ENCODE measurements around the gene MYT1. TPM values are rescaled to one million over a fixed set of nuclear protein-coding genes. Genes with fewer than 3 reads are reported as not detected.

MYT1 gene
- total RNA-seq, 1 experiment from 2014 or later = 7.1 TPM

GRCh38 chr20:64205611-64206026, 41.4 kb downstream of the MYT1 start:
- Histone ChIP-seq H3K79me2 (ENCODE audit: insufficient read depth, low read length) (no peaks in the 10 kb centered on the region), H3K4me1 (ENCODE audit: control insufficient read depth in 1 of 2, insufficient read depth in 2 of 2, low read length in 2 of 2) (no peaks in the 10 kb centered on the region), H3K36me3 (ENCODE audit: control insufficient read depth in 1 of 2, insufficient read depth in 2 of 2, low read length in 2 of 2) (no peaks in the 10 kb centered on the region), H3K27me3 (ENCODE audit: insufficient read depth, low read length) (no peaks in the 10 kb centered on the region), H3K27ac (ENCODE audit: low read depth, low read length) (no peak overlapping the region), H3K9me2 (ENCODE audit: insufficient read depth) (no peaks in the 10 kb centered on the region), H3K9me3 (ENCODE audit: control insufficient read depth in 1 of 2, insufficient read depth in 1 of 2, low read depth in 1 of 2, low read length in 2 of 2) (no peaks in the 10 kb centered on the region), H3K9ac (ENCODE audit: low read length) (no peak overlapping the region), H3K4me3 (replicated peaks in 1 of 2; ENCODE audit: low read depth in 1 of 2, low read length in 2 of 2) (no peak overlapping the region), H2AFZ (ENCODE audit: low read depth, low read length, poor library complexity, severe bottlenecking) (no peak overlapping the region), H3K4me2 (ENCODE audit: low read length) (no peak overlapping the region), H4K20me1 (ENCODE audit: insufficient read depth) (no peaks in the 10 kb centered on the region)
- no peak for DNase-seq (ENCODE audit: low read depth, low spot score)
- intact Hi-C loops (cut with micrococcal nuclease) = no loop called here
- TF ChIP-seq ATF3 (IDR thresholded peaks at IDR 0.05) = no peak
- TF ChIP-seq ZBTB33 (IDR thresholded peaks at IDR 0.05; ENCODE audit: extremely low read depth, insufficient replicate concordance, low read length) = no peak
- no peak for TF ChIP-seq ZNF274 (IDR thresholded peaks at IDR 0.05; ENCODE audit: low read depth, low read length)
- TF ChIP-seq SRF (IDR thresholded peaks at IDR 0.05; ENCODE audit: low read depth) = no peak
- no peak for TF ChIP-seq TCF7L2 (IDR thresholded peaks at IDR 0.05; ENCODE audit: borderline replicate concordance, extremely low read depth, insufficient read depth, insufficient read length)
- TF ChIP-seq YY1 (IDR thresholded peaks at IDR 0.05; ENCODE audit: extremely low read depth, insufficient replicate concordance, low read depth, low read length) = no peak
- no peak for TF ChIP-seq SP1 (IDR thresholded peaks at IDR 0.05; ENCODE audit: low read depth)
- ChIA-PET RAD21 (ENCODE audit: low non-redundant PET in 1 of 2, low total read pairs in 2 of 2, uncharacterized antibody in 2 of 2, unreplicated experiment in 2 of 2) (no interaction called here), CTCF (no interaction called here), POLR2A (no interaction called here)
- BruUV-seq (replicated peaks) = no TSS peak
- no peak for ATAC-seq

DNA sequence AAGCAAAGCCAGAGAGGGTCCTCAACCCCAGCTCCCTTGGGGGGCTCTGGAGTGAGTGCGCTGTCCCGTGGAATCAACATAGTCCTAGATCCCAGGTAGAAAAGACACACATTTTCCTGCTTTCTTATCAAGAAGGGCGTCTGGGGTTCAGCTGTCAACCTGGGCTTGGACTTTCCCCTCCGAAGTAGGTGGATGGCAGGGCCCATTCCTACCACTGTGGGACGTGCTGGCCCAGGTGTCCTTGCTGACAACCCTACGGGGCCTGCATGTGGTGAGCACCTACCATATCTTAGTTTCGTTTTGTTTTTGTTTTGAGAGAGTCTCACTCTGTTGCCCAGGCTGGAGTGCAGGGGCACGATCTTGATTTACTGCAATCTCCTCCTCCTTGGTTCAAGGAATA, 42.4 kb downstream of the MYT1 start:
- no peaks in the 10 kb centered on the region for H3K9me3 ChIP-seq (ENCODE audit: control insufficient read depth in 1 of 2, insufficient read depth in 1 of 2, low read depth in 1 of 2, low read length in 2 of 2)
- H3K4me2 ChIP-seq (ENCODE audit: low read length) = no peak overlapping the region
- no peaks in the 10 kb centered on the region for H3K79me2 ChIP-seq (ENCODE audit: insufficient read depth, low read length)
- no peaks in the 10 kb centered on the region for H3K9me2 ChIP-seq (ENCODE audit: insufficient read depth)
- TF ChIP-seq MAX (IDR thresholded peaks at IDR 0.05) (no peak), ZFX (IDR thresholded peaks at IDR 0.05) (no peak), EGR1 (IDR thresholded peaks at IDR 0.05; ENCODE audit: low read depth) (no peak), FOSL1 (IDR thresholded peaks at IDR 0.05; ENCODE audit: low read depth) (no peak), JUND (IDR thresholded peaks at IDR 0.05) (no peak), CBX3 (IDR thresholded peaks at IDR 0.05; ENCODE audit: low read depth) (no peak), EZH2 (IDR thresholded peaks at IDR 0.05) (no peak), ELF1 (IDR thresholded peaks at IDR 0.05; ENCODE audit: borderline replicate concordance, low read depth) (no peak), POLR2A (IDR thresholded peaks at IDR 0.05; ENCODE audit: borderline replicate concordance, extremely low read depth, insufficient read depth, insufficient read length) (no peak), SRF (IDR thresholded peaks at IDR 0.05; ENCODE audit: low read depth) (no peak), SP1 (IDR thresholded peaks at IDR 0.05; ENCODE audit: low read depth) (no peak), EZH2phosphoT487 (IDR thresholded peaks at IDR 0.05; ENCODE audit: borderline replicate concordance) (no peak)
- no TSS peak for BruUV-seq (replicated peaks)
- intact Hi-C loops (cut with micrococcal nuclease) = no loop called here
- H2AFZ ChIP-seq (ENCODE audit: low read depth, low read length, poor library complexity, severe bottlenecking) = no peak overlapping the region
- DNase-seq (ENCODE audit: low read depth, low spot score) (no peak), ATAC-seq (no peak)
- H3K4me3 ChIP-seq (replicated peaks in 1 of 2; ENCODE audit: low read depth in 1 of 2, low read length in 2 of 2) = no peak overlapping the region
- no peaks in the 10 kb centered on the region for H3K36me3 ChIP-seq (ENCODE audit: control insufficient read depth in 1 of 2, insufficient read depth in 2 of 2, low read length in 2 of 2)
- CTCF ChIA-PET = no interaction called here
- RAD21 ChIA-PET (ENCODE audit: low non-redundant PET in 1 of 2, low total read pairs in 2 of 2, uncharacterized antibody in 2 of 2, unreplicated experiment in 2 of 2) = no interaction called here
- H3K27me3 ChIP-seq (ENCODE audit: insufficient read depth, low read length) = no peaks in the 10 kb centered on the region
- POLR2A ChIA-PET = no interaction called here
- no peaks in the 10 kb centered on the region for H4K20me1 ChIP-seq (ENCODE audit: insufficient read depth)
- H3K4me1 ChIP-seq (ENCODE audit: control insufficient read depth in 1 of 2, insufficient read depth in 2 of 2, low read length in 2 of 2) = no peaks in the 10 kb centered on the region
- H3K9ac ChIP-seq (ENCODE audit: low read length) = no peak overlapping the region
- no peak overlapping the region for H3K27ac ChIP-seq (ENCODE audit: low read depth, low read length)

Data from HCT116 (cell line).